HG02571 (cell line): ENCODE data around the gene PCDH12.

ENCODE experiments used
- ATAC-seq: cut with Tn5 transposase; IDR thresholded peaks from one replicate; pipeline ENCODE4 v1.9.1; 2021; ENCODE audit warnings: mild to moderate bottlenecking, moderate library complexity; ENCODE audit not compliant: unreplicated experiment

PCDH12 gene

GRCh38 chr5:141941307-141941706 lies 16.7 kb downstream of the PCDH12 start:
- no peak for ATAC-seq

GRCh38 chr5:141940695-141941271 lies 17.2 kb downstream of the PCDH12 start:
- ATAC-seq = no peak

- no peak for ATAC-seq
Measured at GRCh38 chr5:141935538-141935937, 22.5 kb downstream of the PCDH12 start.

- no peak for ATAC-seq
Measured at GRCh38 chr5:141934099-141934844, 23.7 kb downstream of the PCDH12 start.

GRCh38 chr5:141933151-141933550 lies 24.9 kb downstream of the PCDH12 start:
- no peak for ATAC-seq

- no peak for ATAC-seq
Measured at GRCh38 chr5:141931694-141932093, 26.3 kb downstream of the PCDH12 start.

- no peak for ATAC-seq
Measured at GRCh38 chr5:141929398-141930058, 28.5 kb downstream of the PCDH12 start.

GRCh38 chr5:141928051-141928450 lies 30.0 kb downstream of the PCDH12 start:
- no peak for ATAC-seq

- no peak for ATAC-seq
Measured at GRCh38 chr5:141926434-141926833, 31.6 kb downstream of the PCDH12 start.

- ATAC-seq = peak; percentile 98
Measured at GRCh38 chr5:141923448-141924313, 34.3 kb downstream of the PCDH12 start, which contains the start of gene DELE1. DELE1 (plus strand) TSS chr5:141923871; CDS start chr5:141923942, 71 bp downstream.

- ATAC-seq = peak; percentile 1
Measured at GRCh38 chr5:141922827-141923447, 35.1 kb downstream of the PCDH12 start.

- ATAC-seq = no peak
Measured at GRCh38 chr5:141920771-141921170, 37.2 kb downstream of the PCDH12 start.

- ATAC-seq = no peak
Measured at GRCh38 chr5:141919218-141920119, 38.5 kb downstream of the PCDH12 start.

GRCh38 chr5:141917760-141918159 lies 40.2 kb downstream of the PCDH12 start:
- ATAC-seq = no peak

- no peak for ATAC-seq
Measured at GRCh38 chr5:141916522-141916921, 41.5 kb downstream of the PCDH12 start.

GRCh38 chr5:141915881-141916336 lies 42.1 kb downstream of the PCDH12 start:
- ATAC-seq = no peak

- ATAC-seq = no peak
Measured at GRCh38 chr5:141914797-141915196, 43.2 kb downstream of the PCDH12 start.

- peak; percentile 82 for ATAC-seq
Measured at GRCh38 chr5:141914199-141914743, 43.7 kb downstream of the PCDH12 start.

- no peak for ATAC-seq
Measured at GRCh38 chr5:141913560-141914198, 44.3 kb downstream of the PCDH12 start.
